Stimulated activated CD4-positive, alpha-beta T cell treated with anti-CD3 and anti-CD28 coated beads, Interleukin-15, amount 100 ng/mL, for 48 hours (primary cell): ENCODE data around the gene ENPP7.

Experiments
- DNase-seq, 2 donors: peaks; one replicate each; pipeline ENCODE4 v3.0.0-alpha.2; 2020; ENCODE audit warnings: low read depth in 2 of 2

The ENPP7 gene

DNA sequence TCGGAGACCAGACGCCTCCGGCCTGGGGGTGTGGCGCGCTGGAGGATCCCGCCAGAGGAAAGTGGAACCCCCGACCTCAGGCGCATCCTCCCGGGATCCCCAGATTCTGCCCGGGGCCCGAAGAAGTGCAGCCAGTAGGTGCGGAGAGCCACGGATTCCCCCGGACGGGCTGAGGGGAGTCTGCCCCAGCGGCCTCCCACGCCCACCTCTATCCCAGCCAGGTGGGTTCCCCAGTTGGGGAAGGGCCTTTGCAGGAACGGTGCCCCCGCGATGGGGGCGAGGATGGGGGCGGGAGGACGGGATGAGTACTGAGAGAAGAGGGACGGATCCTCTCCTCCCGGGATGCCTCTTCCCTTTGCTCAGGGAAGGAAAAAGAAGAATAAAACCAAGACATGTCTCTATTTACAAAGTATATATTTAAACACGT lies 61.0 kb downstream of the ENPP7 start:
- no peak for DNase-seq
